Measurements from ENCODE around the gene MINDY4B. TPM values are rescaled to one million over a fixed set of nuclear protein-coding genes. Genes with fewer than 3 reads are reported as not detected.
A peak's percentile ranks its signal among the peaks of the same experiment; 100 is the strongest.
"Not testable (repeated sequence)": the region's sequence is repeated elsewhere in the genome, so short reads cannot be mapped to it uniquely, and the experiment has no call there.

The MINDY4B gene
- polyA plus RNA-seq, 3 donors, result not detected

- DNase-seq, result no peak
Observed at GRCh38 chr3:150899141-150899540, 6.1 kb downstream of the MINDY4B start.

GRCh38 chr3:150898046-150898754 lies 7.0 kb downstream of the MINDY4B start:
- DNase-seq, result no peak

GRCh38 chr3:150897592-150897991 lies 7.6 kb downstream of the MINDY4B start:
- no peak for DNase-seq

- no peak for DNase-seq
Observed at GRCh38 chr3:150890831-150891230, 14.4 kb downstream of the MINDY4B start.

GRCh38 chr3:150890295-150890694 lies 14.9 kb downstream of the MINDY4B start:
- DNase-seq, result no peak

GRCh38 chr3:150889106-150889505 lies 16.1 kb downstream of the MINDY4B start:
- no peak for DNase-seq

GRCh38 chr3:150887031-150887430 lies 18.2 kb downstream of the MINDY4B start:
- DNase-seq, result no peak

GRCh38 chr3:150885535-150885934 lies 19.7 kb downstream of the MINDY4B start:
- DNase-seq, result no peak

GRCh38 chr3:150878996-150879575 lies 26.2 kb downstream of the MINDY4B start:
- DNase-seq, result peak; percentile 57

GRCh38 chr3:150878290-150878689 lies 26.9 kb downstream of the MINDY4B start:
- no peak for DNase-seq

GRCh38 chr3:150877303-150877702 lies 27.9 kb downstream of the MINDY4B start:
- DNase-seq, result no peak

- no peak for DNase-seq
Observed at GRCh38 chr3:150876611-150877265, 28.5 kb downstream of the MINDY4B start.

- DNase-seq, result no peak
Observed at GRCh38 chr3:150875548-150875947, 29.7 kb downstream of the MINDY4B start.

- no peak for DNase-seq
Observed at GRCh38 chr3:150874666-150875219, 30.5 kb downstream of the MINDY4B start.

- DNase-seq, result no peak
Observed at GRCh38 chr3:150871192-150871591, 34.0 kb downstream of the MINDY4B start.

GRCh38 chr3:150870406-150870805 lies 34.8 kb downstream of the MINDY4B start:
- DNase-seq, result no peak

GRCh38 chr3:150868282-150868681 lies 37.0 kb downstream of the MINDY4B start:
- DNase-seq, result no peak

- no peak for DNase-seq
Observed at GRCh38 chr3:150867434-150867833, 37.8 kb downstream of the MINDY4B start.

- DNase-seq, result not testable (repeated sequence)
Observed at GRCh38 chr3:150863921-150864320, 41.3 kb downstream of the MINDY4B start.

- no peak for DNase-seq
Observed at GRCh38 chr3:150861851-150862250, 43.4 kb downstream of the MINDY4B start.

- not testable (repeated sequence) for DNase-seq
Observed at GRCh38 chr3:150857936-150858335, 47.3 kb downstream of the MINDY4B start.

- DNase-seq, result no peak
Observed at GRCh38 chr3:150850191-150850590, 55.0 kb downstream of the MINDY4B start.

GRCh38 chr3:150848864-150849263 lies 56.4 kb downstream of the MINDY4B start:
- no peak for DNase-seq

All from renal pelvis (tissue), 4 donors.